GM19397 (cell line): Measurements from ENCODE around the gene ASF1B.
"Not testable (repeated sequence)": the region's sequence is repeated elsewhere in the genome, so short reads cannot be mapped to it uniquely, and the experiment has no call there.

Experiments used
- ATAC-seq: cut with Tn5 transposase; IDR thresholded peaks from one replicate; pipeline ENCODE4 v1.9.1; 2021; ENCODE audit warnings: mild to moderate bottlenecking, moderate library complexity; ENCODE audit not compliant: unreplicated experiment

The ASF1B gene

DNA sequence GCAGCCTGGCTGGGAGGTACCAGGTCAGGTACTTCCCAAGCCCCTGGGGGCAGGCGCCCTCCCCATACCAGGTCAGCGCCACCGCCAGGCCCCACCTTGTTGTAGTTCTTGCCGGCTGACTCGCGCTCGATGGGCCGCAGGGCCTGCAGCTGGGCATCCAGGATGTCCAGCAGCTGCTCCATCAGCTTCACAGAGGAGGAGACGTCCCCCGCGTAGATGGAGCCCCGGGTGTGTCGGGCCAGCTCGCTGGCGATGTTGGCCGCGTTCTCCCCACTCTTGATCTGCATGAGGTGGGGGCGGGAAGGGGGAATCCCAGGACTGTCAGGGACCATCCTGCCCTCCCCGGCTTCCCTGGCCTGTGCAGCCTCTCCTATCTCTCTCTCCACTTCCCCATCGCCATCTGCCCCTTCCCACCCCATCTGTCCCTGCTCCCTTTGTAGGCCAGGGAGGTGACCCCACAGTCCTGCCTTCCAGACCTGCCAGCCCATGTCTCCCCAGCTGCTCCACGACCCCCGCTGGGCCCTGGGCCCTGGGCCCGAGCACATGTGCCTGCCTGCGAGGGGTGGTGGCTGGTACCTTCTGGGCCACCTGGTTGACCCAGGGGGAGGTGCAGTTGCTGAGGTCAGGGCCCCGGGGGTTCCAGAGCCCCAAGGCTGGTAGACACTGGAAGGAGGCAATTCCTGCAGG lies 23.8 kb upstream of the ASF1B start:
- no peak for ATAC-seq

DNA sequence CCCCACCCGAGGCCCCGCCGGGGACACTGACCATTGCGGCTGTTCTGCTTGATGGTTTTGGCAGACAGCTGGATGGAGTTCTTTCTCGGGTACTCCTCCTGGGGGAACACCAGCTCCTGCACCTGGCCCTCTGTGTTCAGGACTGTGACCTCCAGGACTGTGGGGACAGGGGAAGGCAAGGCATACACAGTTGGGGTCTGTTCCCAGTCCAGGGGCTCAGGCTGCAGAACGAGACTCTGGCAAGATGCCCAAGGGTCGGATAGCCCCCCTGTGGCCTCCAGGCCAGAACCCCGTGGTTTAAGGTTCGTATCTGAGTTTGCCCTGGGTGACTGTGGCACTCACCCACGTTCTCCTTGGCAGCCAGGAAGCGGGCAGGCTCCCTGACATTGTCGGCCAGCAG lies 22.7 kb upstream of the ASF1B start:
- no peak for ATAC-seq

DNA sequence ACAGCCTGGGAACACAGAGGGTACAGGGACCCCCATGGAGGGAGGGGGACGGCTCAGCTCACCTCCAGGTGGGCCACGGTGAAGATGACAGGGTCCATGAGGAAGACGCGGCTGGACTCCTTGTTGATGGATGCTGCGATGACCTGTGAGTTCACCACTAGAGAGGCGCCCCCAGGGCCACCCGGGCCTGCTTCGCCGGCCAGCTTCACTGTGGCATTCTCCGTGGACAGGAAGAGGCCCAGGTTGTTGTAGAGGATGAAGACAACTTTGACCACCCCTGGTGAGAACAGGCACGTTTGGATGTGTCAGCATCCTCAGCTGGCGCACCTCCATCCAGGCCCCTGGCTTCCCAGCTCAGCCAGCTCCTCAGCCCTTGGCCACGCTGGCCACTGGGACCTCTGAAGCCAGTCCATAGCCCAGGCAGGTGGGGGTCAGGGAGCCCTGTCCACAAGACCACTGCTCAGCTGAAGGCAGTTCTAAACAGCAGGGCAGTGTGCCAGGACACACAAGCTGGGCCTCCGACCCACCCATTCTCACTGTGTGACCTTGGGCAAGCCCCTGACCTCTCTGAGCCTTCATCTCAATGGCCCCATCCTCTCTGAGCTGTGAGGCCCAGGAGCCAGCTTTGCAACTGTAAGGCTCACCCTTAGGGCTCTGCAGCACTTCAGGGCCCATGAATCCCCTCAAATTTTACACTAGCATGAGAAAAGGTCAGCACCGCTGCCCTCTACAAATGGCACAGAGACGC lies 22.1 kb upstream of the ASF1B start:
- ATAC-seq, result no peak

DNA sequence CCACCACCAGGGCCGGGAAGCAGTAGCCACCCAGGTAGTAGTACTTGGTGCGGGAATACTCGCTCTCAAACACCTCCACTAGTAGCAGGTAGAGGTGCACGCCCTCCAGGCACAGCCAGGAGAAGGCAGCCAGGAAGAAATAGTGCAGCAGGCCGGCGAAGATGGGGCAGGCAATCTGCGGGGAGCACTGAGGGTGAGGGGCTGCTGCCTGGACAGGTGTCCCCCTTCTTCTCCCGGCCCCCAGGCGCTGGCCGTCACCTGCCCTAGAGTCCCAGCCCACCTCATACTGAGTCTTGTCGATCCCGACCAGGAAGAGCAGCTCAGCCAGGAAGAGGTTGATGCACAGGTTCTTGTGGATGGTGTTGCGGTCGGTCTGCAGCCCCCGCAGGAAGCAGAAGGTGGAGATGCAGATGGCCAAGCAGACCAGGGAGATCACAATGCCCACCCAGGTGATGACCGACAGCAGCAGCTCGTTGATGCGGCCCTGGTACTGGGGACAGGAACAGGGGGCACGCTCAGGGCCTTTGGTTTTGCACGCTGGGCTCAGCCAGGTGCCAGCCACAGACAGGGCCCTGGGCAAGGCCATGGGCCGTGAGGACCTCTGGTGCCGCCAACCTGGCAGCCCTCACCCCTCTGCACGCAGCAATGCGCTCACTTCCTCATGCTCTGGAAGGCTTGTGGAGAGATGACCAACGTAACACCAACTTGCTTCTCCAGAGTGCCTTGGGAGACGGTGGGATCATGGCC lies 20.8 kb upstream of the ASF1B start:
- no peak for ATAC-seq

DNA sequence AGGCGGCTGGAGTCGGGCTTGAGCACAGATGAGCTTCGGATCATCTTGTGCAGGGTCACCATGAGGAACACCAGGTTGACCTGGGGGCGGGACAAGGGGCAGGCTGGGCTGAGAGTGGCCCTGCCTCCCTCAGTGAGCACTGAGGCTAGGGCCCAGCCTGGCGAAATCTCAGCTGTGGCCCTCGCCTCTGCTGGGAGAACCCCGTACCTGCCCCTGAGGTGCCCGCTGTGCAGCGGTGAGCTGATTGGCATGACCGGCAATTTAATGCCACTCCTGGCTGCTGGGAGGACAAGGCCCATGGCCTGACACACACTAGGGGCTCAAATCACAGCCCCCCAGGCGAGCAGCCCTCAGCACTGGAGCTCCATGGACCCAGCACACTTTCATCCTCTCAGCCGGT lies 19.7 kb upstream of the ASF1B start:
- ATAC-seq, result no peak

DNA sequence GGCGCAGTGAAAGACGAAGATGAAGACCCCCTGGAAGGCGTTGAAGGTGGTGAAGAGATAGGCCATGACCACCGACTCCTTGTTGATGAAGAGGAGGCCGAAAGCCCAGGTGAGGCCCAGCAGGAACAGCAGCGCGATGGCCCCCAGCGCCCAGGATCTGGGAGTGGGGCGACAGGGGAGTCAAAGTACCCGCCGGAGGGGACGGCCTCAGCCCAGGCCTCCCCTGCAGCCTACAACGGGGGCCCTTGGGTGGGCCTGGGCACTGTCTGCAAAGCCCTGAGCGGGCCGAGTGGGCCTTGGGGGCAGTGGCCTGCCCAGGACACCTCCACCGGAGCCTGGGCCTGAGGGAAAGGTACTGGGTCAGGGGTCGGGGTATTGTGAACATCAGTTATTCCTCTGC lies 19.0 kb upstream of the ASF1B start:
- no peak for ATAC-seq

DNA sequence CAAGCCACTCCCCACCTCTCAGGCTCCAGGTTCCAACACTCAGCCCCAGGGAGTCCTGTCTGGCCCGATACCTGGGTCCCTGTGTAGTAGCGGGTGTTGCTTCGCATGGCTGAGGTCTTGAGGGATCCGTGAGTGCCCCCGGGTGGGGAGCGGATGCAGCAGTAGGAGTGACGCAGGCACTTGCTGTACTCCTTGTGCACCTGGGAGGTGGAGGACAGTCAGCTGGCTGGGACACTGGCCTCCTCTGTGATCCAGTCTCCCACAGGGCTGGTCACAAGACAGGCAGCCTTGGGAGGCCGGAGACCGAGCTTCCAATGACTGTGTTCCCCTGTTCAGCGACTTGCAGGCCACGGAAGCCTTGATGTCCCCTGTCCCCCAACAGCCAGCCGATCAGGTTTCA lies 16.3 kb upstream of the ASF1B start:
- ATAC-seq, result no peak

DNA sequence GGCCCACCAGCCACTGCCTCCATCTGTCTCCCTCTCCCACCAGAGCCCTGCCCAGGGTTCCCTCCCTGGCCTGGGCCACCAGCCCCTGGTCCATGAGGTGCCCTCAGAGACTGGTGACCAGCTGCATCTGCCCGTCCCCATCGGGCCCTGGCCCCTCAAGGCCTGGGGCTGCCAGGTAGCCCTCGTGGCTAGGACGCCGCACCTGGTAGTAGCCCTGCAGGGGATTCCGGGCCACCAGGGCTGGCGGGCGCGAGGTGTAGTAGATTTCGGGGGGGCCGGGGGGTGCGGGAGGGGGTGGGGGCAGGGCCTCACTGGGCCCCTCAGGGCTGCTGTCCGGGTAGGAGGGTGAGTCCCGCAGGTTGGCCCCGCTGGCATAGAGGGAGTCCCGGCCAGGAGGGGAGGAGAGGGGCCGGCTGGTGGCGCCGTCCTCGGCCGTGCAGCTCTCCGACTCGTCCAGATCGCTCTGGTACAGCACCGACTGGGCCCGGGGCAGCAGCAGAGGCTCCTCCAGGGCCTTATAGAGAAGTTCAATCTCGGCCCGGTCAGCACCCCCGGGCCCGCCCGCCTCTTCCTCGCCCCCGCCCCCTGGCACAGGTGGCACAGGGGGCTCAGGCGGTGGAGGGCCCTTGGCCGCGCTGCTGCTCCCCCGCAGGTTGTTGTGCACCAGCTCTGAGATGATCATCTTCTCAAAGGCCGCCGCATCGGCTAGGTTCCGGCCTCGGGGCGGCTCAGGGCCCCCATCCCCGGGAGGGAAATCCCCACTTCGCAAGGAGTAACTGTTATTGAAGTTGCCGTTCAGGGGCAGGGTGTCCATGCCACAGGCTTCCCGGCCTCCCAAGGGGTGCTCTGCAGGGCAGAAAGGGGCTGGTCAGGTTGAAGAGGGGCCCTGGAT lies 14.6 kb upstream of the ASF1B start:
- ATAC-seq, result no peak

DNA sequence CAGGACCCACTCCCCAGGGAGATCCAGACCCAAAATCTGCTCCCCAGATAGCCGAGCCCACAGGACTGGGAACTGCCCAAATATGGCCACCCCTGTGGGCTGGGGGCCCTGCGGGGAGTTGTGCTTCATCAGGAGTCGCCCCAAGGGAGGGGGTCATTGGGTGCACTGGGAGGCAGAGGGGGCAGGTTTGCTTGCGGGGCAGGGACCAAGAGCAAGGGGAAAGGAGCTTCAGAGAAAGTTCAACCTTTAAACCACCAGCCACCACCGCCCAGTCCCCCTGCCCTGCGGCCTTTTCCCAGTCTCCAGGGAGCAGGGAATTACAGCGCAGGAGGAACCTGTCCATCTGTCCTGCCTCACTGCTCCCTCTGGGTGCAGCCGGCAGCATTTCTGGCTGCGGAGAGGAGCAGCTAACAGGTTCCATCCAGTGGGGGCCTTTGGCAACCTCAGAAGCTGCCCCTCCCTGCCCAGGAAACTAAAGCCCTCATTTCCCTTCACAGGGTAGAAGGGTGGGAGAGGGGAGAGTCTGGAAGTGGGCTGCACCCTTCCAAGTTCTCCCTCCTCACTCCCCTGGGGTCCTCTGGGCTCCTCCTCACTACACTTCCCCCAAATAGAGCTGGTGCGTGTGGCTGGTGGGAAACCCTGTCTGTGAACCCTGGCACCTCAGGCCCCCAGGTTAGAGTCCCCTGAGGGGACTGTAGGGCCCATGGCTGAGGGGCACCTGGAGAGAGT lies 13.8 kb upstream of the ASF1B start:
- ATAC-seq, result no peak

DNA sequence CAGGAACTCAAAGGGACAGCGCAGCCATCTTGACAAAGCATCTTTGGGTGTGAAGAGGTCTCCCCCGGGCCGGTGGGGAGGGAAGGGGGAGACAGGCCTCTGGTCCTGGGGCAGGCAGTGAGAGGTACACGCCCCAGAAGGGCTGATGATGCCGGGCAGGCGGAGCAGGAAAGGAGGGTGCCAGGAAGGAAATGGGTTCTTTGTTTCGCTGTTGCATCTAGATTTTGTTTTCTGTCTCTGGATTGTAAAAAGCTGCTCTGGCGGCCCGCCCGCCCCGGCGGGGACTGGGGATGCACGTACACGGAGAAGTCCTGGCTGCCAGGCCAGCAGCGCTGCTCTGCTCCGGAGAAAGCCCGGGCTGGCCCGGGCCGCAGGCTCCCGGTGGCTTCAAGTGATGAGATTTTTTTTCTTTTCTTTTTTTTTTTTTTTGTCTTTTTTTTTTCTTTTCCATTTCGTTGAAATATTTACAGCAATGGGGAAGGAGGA lies 13.2 kb upstream of the ASF1B start:
- ATAC-seq, result no peak

DNA sequence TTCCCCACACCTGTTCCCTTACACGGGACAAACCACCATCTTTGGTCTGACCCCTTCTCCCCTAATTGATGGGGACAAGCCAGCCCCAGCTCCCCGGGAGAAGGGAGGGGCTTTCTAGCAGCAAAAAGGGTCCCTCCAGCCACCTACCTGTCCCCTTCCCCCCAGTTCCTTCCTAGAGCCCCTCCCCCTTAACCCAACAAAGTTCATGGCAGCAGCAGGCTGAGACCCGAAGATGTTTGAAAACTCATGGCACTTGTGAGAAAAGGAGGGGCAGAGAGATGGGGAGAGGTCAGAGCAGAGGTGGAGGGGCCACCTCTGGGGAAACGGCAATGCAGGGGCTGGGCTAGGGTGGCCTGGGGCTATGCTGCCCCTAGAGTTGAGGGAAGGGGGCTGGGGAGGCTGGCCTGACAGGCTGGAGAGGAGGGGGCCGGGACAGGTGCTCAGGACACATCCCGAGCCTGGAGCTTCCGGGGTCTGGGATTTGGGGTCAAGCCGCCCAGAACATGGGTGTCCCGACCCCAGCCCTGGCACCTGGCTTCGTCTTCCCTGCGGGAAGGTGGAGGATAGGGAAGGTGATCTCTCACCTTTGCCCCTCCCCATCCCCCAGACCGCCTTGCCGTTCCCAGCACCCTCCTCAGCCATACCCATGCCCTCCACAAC lies 12.5 kb upstream of the ASF1B start:
- no peak for ATAC-seq

DNA sequence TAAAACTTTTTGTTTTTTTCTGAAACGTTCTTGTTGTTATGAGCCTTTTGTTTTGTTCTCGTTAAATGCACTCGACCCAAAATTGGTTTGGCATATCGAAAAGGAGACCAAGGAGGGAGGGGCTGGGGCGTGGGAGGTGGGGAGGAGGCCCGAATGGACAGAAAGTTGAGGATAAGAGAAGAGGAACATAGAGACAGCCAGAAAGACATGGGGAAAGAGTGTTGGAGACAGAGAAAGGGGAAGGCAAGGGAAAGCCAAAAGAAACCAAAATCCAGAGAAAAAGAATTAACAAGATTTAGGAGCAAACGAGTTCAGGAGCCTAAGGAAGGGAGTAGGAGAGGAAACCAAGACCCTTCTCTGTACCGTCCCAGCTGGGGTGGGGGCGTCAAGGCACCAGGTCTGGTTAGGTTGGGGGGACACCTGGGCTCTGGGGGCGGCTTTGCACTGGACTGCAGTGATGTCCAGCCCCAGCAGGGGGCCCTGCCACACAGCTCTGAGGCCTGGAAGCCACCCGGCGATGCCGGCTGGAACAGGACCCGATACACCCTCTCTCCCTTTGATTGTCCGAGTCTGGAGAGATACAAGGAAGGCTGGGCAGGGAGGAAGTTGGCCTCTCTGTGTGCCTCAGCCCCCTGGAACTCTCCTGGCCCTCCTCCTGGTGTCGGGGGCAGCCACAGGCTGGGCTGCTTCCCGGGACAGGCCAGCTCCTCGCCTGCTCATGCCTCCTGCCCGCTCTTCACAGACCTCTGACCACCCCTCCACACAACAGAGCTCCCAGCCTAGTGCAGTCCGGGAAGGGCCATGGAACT lies 11.6 kb upstream of the ASF1B start:
- no peak for ATAC-seq

DNA sequence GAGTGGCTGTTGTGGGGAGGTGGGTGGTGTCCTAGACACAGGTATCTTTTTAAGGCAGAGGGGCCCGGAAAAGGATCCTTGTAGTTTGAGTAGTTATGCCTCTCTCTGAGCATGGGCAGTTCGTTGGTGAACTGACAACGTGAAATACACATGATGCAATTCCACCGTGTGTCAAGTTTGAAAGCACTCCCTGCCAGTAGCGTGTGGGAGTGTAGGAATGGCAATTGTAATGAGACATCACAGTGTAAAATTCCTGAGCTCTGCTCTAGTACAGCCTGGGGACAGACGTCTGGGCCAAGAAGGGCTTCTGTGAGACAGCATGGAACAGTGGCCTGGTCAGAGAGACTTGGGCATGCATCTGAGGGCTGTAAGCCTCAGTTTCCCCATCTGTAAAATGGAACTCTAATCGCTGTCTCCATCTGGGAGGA lies 10.4 kb upstream of the ASF1B start:
- no peak for ATAC-seq

DNA sequence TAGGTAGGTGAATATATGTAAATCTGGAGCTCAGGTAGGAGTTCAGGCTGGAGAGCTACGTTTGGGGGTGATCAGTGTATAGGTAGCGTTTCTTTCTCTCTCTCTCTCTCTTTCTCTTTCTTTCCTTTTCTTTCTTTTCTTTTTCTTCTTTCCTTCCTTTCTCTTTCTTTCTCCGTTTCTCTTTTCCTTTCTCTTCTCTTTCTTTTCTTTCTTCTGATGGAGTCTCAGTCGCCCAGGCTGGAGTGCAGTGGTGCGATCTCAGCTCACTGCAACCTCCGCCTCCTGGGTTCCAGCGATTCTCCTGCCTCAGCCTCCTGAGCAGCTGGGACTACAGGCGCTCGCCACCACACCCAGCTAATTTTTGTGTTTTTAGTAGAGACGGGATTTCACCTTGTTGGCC lies 9.8 kb upstream of the ASF1B start:
- ATAC-seq, result not testable (repeated sequence)

DNA sequence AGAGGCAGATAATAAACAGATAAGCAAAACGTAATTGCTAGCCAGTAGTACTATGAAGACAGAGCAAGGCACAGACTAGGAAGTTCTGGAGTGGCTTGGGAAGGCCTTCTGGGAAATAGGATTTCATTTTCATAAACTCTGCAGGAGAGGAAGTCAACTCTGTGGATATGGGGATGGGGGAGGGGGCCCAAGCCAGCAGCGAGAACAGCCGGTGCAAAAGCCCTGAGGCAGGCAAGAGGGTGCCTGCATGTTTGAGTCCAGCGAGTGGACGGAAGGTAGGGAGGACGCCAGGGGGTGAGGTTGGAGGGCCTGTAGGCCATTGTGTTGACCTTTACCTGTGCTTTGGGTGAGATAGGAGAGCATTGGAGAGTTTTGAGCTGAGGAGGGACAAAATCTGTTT lies 9.0 kb upstream of the ASF1B start:
- no peak for ATAC-seq

DNA sequence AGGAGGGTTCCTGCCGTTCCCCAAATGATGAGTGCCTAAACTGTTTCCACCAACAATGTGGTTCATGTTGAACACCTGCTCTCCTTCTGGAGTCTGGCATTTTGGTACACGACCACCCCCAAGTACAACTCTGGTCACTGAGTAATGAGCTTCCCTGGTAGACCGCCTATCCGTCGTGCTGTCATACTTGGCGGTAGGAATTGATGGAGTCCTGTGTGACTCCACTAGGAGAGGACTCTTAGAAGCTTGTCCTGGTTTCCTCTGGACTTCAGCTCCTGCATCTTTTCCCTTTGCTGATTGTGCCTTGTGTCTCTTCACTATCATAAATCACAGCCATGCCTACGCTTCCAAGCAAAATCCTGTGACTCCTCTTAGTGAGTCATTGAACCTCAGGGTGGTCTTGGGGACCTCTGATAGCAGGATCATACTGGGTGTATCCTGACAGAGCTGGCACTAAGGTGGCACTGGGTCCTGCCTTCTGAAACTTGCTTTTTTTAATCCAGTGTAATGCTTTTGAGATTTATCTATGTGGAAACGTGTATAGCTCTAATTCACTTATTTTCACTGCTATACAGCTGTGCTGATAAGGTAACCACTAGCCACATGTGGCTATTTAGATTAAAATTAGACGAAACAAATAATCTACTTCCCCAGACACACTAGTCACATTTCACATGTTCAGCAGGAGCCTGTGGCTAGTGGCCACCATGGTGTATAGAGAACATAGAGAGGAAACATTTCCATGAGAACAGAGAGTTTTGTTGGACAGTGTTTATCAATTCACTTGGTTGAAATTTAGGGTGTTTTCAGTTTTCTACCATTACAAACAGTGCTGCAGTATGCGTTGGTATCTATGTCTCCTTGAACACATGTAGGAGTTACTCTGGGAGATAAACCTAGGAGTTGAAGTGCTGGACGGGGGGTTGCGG lies 6.1 kb upstream of the ASF1B start:
- no peak for ATAC-seq

DNA sequence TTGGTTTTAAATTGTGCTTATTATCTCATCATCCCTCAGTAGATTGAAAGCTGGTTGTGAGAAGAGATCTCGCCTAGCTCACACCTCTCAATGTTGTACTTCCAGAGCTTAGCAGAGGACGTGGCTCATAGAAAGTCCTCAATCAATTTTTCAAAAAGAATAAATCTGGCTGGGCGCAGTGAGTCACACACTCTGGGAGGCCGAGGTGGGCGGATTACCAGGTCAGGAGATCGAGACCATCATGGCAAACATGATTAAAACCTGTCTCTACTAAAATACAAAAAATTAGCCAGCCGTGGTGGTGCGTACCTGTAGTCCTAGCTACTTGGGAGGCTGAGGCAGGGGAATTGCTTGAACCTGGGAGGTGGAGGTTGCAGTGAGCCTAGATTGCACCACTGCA lies 4.7 kb upstream of the ASF1B start:
- ATAC-seq, result no peak

DNA sequence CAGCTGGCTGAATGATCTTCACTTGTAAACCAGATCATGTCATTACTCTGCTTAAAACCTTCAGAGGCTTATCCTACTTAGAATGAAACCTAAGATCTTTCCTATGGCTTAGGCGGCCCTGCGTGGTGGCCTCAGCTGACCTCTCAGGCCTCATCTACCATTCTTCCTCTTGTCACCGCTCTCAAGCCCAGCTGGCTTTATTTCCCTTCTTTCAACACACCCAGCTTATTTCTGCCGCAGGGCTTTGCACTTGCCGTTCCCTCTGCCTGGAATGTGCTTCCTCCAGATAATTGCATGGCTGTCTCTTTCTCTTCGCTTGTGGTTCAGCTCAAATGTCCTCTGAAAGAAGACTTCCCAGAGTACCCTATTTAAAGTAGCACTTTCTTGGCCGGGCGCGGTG lies 3.6 kb upstream of the ASF1B start:
- ATAC-seq, result no peak
